ENCODE results near the gene CDKL2. TPM values are rescaled to one million over a fixed set of nuclear protein-coding genes. Genes with fewer than 3 reads are reported as not detected.

Gene CDKL2
- total RNA-seq, 1 experiment from 2014 or later, result 0.02 TPM

GRCh38 chr4:75639124-75639695, 8.9 kb upstream of the CDKL2 start:
- no peak for DNase-seq (ENCODE audit: low spot score)

DNA sequence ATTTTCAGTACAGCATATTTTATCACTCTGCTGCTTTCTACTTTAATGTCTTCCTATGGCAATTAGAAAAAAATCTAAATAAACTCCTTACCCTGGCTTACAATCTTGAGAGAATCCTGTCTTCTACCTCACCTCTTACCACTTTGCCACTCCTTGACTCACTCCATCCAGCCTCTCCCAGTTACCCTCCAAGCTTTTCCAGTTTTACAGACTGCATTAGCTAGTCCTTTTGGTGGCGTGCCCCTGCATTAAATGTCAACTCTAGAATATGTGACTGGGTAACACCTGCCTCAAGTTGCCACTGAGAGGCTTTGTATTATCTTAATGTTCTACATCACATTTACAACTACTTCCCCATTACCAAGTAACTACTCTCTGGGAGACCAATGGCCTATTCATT, 7.5 kb upstream of the CDKL2 start:
- DNase-seq (ENCODE audit: low spot score), result no peak

DNA sequence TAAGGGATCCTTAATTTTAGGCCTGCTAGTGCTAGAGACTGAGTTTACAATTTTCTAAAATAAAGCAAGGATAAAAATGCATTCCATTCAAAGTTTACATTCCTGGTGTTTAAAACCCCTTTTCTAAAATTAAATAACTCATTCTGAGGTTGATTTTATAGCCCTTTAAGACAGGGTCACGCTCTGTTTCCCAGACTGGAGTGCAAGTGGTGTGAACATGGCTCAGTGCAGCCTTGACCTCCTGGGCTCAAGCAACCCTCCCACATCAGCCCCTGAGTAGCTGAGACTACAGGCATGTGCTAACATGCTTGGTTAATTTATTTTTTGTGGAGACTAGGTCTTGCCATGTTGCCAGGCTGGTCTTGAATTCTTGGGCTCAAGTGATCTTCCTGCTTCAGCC, 6.8 kb upstream of the CDKL2 start:
- no peak for DNase-seq (ENCODE audit: low spot score)

GRCh38 chr4:75634951-75635350, 4.6 kb upstream of the CDKL2 start:
- DNase-seq (ENCODE audit: low spot score), result no peak

DNA sequence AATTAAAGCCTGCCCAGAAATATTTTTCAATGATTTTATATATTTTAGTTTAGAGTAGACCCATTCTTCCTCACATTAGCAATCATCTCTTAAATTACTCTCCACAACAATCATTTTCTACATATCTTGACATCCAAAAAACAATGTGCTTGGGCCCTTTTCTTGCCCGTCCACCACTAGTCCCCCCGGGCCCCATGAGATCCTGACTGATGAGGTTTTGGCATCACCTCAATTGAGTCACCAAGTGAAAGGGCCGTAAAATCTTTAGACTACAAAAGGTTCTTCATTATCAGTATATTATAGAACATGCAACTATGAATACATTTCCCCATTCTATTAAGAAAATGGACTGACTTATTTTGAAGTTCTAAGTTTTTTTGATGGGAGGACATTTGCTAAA, 4.0 kb upstream of the CDKL2 start:
- no peak for DNase-seq (ENCODE audit: low spot score)

- DNase-seq (ENCODE audit: low spot score), result peak; percentile 71
Measured at GRCh38 chr4:75633846-75634245, 3.5 kb upstream of the CDKL2 start.

GRCh38 chr4:75630937-75631329, 605 bp upstream of the CDKL2 start:
- DNase-seq (ENCODE audit: low spot score), result no peak

GRCh38 chr4:75629239-75629638, 1.1 kb downstream of the CDKL2 start:
- DNase-seq (ENCODE audit: low spot score), result no peak

DNA sequence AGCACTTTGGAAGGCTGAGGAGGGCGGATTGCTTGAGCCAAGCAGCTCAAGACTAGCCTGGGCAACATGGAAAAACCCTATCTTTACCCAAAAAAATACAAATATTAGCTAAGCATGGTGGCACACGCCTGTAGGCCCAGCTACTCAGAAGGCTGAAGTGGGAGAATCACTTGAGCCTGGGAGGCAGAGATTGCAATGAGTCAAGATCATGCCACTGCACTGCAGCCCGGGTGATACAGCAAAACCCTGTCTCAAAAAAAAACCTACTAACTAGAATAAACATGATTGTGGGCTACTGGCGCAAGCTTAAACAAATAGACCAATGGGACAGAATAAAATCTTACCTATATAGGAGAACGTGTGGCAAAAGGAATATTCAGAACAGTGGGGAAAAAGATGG, 7.3 kb downstream of the CDKL2 start:
- DNase-seq (ENCODE audit: low spot score), result no peak

- no peak for DNase-seq (ENCODE audit: low spot score)
Measured at GRCh38 chr4:75621715-75622114, 8.6 kb downstream of the CDKL2 start.

DNA sequence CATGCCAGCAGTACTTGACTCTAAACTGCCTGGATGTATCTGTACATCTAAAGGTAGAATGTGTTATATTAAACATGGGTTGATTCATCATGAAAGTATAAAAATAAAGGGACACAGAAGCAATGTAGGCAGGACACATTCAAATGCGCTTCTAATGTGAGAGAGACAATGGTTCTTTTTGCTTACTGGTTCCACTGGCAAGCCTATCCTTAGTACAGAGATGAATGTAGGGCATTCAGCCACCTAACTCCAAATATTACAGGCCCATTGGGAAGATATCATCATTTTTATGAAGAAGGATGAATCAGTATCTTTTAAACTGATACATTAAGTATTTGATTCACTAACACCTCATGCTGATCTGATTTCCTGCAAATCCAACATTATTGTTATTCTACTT, 18.0 kb downstream of the CDKL2 start:
- no peak for DNase-seq (ENCODE audit: low spot score)

DNA sequence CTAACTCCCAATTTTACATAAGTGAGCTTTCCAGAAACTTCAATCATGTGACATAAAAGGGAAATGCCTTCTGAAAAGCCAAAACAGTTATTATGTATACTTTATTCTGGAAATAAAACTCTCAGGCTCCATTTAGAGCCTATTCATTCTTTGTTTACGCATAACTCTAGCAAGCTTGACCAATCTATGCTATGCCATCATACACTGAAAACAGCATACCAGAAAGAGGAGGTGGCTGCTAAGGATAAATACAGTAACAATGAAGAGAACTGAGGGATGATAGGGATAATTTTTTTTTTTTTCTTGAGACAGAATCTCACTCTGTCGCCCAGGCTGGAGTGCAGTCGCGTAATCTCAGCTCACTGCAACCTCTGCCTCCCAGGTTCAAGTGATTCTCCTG, 24.4 kb downstream of the CDKL2 start:
- DNase-seq (ENCODE audit: low spot score), result no peak

- no peak for DNase-seq (ENCODE audit: low spot score)
Measured at GRCh38 chr4:75599647-75600046, 30.7 kb downstream of the CDKL2 start.

DNA sequence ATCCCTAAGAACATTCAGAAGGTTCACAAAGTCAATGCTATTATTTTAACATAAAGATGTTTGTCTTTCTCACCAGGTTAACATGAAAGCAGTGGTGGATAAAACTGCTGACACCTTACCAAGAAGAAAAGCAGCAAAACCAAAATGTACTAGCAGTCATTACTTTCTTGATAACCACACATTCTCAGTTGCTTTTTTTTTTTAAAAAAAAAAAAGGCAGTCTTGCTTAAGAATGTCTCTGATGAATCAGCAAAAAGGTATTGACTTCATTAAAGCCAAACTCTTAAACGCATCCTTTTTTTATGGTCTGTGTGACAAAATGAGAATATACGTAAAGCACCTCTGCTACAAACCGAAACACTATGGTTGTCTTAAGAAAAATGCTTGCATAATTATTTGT, 31.9 kb downstream of the CDKL2 start:
- DNase-seq (ENCODE audit: low spot score), result peak; percentile 31

DNA sequence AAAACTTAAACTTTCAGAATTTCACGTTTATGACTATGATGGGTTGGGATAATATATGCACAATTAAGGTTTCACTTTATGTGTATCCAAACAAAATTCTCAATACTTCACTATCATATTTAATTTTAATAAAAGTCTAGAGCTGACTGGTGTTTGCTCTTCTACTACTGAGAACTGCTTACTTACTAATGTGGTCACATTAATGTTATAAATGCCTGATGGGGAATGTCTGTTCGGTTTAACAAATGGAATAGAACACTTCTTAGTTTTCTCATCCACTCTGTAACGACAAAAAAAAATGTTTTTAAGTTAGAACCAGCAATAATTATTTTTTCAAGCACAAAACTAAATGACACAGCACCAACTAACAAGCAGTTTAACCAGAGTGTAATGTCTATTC, 34.3 kb downstream of the CDKL2 start:
- no peak for DNase-seq (ENCODE audit: low spot score)

- no peak for DNase-seq (ENCODE audit: low spot score)
Measured at GRCh38 chr4:75593393-75593792, 36.9 kb downstream of the CDKL2 start.

GRCh38 chr4:75584067-75584466, 46.3 kb downstream of the CDKL2 start:
- DNase-seq (ENCODE audit: low spot score), result peak; percentile 21

DNA sequence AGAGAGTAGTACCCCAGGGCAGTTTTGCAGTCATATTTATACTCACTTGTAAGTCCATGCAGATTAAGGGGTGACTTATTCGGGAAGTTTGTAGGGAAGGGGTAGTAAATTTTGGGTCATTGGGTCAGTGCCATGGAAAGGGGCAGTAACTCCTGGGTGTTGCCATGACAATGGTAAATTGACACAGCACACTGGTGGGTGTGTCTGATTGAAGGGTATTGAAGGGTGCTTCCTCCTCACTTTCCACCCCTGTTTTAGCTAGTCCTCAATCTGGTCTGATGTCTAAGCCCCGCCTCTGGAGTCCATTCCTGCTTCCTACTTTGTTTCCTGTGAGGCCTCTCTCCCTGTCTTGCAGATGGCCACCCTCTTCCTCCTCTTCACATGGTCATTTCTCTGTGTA, 62.6 kb downstream of the CDKL2 start:
- no peak for DNase-seq (ENCODE audit: low spot score)

GRCh38 chr4:75566911-75567310, 63.4 kb downstream of the CDKL2 start:
- DNase-seq (ENCODE audit: low spot score), result no peak

GRCh38 chr4:75565481-75565880, 64.8 kb downstream of the CDKL2 start:
- DNase-seq (ENCODE audit: low spot score), result peak; percentile 19

- no peak for DNase-seq (ENCODE audit: low spot score)
Measured at GRCh38 chr4:75564023-75564422, 66.3 kb downstream of the CDKL2 start.

- no peak for DNase-seq (ENCODE audit: low spot score)
Measured at GRCh38 chr4:75561789-75562188, 68.5 kb downstream of the CDKL2 start.

GRCh38 chr4:75557696-75558095, 72.6 kb downstream of the CDKL2 start:
- DNase-seq (ENCODE audit: low spot score), result no peak

DNA sequence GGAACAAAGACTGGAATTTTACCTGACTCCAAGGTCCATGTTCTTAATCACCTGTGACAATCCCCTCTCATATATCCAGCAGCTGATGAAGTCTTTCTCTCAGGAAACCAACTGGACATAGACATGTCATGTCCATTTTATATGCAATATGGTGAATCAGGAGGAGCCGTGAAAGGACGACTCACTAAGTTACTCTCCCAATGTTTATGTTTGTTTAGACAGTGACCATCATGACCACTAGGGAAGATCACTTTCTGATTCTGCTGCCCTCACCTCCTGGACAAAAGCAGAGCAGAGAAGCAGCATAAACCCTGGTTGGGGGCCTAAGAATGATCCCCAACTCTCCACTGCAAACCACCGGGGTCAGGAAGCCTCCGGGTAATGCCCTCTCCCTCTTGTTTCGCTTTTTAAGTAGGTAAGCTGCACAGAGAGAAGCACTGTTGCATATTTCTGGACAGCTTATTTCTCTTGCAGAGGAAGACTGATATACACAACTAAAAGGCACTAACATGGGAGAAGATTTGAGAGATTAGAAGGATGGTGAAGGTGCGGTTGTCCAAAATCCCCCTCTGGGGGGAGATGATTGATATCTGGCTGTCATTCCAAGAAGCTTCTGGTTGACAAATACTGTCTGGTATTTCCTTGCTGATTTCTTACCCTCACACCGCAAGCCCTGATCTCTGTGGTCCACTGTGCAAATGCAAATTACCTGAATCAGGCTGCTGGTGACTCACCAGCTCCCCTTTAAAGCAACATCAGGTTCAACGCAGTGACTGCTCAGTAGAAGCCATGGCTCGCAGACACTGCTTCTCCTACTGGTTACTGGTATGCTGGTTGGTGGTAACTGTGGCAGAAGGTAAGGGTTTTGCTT, 74.8 kb downstream of the CDKL2 start, which contains the start of gene ODAPH:
Gene ODAPH, plus strand, starts transcription at position 773 of the 871 bp plus-strand sequence. Its CDS starts 17 bp downstream, at position 790.
- DNase-seq (ENCODE audit: low spot score), result peak; percentile 57

All from H4 (cell line).